Activated CD4-positive, alpha-beta T cell treated with anti-CD3 and anti-CD28 coated beads, Interleukin-2, amount 50 U/mL, for 4 hours (primary cell): ENCODE data around the gene COL6A1.
"Not testable (repeated sequence)": the region's sequence is repeated elsewhere in the genome, so short reads cannot be mapped to it uniquely, and the experiment has no call there.

Experiments
- DNase-seq, 2 experiments: peaks; one replicate each; pipeline ENCODE4 v3.0.0-alpha.2; 2020

The COL6A1 gene

DNA sequence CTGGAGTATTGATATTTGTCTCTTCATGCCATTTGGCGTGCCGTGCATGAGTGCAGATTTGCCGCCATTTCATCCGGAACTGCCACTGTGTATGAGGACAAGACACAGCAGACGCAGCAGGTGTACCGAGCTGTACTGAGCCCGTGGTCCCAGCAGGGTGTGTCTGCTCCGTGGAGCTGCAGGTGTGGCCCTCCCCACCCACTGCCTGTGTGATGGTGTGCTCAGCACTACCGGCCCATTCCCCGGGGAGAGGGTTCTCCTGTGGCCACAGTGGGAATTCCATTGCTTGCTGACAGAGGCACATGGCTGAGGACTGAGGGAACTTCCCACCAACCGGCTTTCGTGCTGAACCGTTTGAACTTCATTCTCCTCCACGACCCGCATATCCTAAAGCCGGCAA lies 34.3 kb upstream of the COL6A1 start:
- DNase-seq: no peak

DNA sequence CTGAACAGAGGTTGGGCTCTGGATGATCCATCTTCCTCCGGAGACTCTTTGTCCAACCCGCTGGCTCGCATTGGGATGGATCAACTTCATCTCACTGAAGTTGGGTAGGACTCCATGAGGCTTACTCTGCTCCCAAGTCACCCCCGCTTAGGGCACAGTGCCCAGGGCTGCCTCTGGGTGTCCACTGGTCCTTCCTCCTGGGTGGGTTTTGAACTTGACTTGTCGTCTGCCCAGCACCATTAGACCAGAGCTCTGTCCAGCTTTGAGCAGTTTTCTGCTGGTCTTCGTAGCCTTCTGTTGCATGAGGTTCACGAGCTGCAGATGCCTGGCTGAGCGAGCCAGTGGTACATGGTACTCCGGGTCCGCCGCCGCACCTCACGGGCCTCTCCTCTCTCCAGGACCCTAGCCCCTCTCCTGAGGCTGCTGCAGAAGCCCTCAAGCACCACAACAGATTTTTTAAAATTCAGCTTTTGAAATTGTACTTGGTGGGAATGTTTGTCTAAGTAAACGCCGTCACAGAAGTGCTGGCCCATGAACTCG lies 33.8 kb upstream of the COL6A1 start:
- no peak for DNase-seq

DNA sequence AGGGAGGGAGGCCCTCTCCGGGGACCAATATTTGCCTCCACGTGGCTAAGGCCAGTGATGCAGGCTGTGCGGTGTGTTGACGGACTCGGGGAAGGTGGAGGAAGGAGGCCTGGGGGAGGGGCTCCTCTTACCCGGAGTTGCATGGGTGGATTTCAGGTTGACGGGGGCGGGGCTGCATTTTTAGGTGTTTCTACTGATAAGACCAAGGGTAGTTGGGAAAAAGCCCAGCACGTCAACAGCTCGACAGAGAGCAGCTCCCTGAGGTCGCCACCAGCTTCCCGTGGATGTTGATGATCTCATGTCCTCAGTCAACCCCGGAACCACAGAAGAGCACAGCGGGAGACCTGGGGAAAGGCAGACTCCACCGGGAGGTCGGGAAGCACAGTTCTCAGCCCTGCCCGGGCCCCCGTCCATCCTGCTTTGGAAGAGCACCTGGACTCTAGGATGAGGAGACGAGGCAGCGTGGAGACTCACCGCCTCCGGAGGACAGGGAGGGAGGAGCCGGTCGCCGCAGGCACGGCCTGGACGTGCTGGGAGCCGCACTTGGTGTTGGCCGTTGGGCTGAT lies 32.9 kb upstream of the COL6A1 start:
- no peak for DNase-seq

DNA sequence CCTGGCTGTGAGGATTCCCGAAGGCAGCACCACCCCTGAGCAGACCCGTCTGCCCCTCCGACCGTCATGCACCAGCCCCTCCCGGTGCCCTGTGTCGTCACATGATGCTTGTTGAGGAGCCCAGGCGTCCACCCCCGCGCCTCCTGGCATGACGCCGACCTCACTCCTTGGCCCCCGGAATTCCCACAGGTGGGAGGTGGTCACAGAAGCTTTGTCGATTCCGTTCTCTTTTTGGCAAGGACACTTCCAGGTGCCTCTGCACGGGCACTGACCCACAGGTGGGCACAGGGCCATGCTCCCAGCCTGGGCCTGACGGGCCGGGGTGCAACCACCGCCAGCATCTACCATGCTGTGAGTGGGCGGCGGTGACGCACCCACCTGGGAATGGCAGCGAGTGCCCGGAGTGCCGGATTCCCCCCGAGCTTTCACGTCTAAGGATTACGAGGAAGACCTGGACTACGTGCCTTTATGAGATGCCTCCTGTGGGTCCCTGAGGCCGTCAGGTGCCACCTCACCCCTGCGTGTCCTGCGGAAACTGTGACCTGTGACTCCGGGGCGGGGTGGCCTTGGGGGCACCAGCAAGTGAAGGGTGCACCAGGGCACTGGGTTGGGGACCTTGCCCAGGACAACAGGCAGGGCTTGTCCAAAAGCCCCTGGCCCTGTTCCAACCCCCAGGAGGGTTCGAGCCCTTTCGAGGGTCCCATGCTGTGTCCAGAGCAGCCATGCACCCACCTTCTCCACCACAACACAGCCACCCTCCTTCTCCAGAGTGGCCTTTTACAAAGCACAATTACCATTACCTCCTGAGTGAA lies 31.4 kb upstream of the COL6A1 start:
- DNase-seq: no peak

DNA sequence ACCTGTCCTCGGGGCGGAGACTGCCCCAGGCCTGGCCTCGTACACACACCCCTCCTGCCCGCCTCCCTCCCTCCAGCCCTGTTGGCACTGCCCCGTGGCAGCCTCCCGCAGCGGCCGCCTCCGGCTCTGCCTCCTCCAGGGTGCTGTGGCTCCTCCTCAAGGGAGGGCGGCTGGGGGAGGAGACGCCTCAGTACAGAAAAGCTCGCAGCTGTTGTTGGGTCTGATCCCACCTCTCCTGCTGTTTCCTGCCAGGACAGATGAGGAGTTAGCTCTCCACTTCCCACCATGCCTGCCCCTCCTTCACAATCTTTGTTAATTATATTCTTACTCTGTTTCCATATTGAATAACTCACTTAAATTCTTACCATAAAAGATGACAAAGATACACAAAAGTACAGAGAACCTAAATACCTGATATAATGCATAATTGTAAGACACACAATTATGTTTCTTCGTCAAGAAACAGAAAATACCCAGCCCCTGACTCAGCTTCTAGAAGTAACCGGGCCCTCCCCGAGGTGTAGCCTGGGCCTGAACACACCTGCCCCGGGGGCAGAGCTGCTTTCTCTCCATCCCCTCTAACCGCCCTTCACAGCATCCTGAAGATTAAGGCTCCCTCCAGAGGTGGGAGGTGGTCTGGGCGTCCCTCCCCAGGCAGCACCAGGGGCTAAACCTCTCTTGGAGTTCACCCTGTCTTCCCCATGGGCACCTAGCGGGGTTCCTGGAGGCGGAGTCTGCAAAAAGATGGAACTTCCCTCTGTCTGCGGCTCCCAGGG lies 30.6 kb upstream of the COL6A1 start:
- no peak for DNase-seq

DNA sequence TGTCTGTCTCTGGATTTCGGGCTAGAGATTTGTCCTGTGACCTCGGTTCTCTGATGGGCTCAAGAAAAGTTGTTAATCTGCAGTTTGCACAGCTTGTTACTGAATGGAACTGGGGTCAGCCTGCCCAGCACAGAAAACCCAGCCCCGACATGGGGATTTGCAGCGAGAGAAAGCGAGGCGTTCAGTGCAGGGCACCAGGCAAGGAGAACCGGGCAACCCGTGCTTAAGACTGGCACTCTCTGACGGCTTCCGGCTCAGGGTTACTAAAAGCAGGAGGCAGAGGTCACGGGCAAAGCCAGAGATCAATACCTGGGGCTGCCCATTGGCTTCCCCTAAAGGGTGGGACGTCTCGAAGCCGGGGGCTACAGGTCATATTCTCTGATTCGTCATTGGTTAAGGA lies 29.9 kb upstream of the COL6A1 start:
- no peak for DNase-seq

DNA sequence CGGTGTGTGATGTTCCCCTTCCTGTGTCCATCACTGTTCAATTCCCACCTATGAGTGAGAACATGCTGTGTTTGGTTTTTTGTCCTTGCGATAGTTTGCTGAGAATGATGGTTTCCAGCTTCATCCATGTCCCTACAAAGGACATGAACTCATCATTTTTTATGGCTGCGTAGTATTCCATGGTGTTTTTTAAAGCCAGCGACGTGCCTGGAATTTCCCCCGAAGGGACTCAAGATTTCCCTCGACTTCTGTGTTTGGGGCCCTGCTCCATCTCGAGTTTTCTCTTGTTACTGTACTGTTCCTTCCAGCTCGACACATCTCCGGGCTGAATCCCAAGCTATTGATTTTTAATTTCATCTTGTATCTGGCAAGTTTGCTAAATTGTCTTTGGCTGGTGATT lies 29.0 kb upstream of the COL6A1 start:
- DNase-seq: not testable (repeated sequence)

DNA sequence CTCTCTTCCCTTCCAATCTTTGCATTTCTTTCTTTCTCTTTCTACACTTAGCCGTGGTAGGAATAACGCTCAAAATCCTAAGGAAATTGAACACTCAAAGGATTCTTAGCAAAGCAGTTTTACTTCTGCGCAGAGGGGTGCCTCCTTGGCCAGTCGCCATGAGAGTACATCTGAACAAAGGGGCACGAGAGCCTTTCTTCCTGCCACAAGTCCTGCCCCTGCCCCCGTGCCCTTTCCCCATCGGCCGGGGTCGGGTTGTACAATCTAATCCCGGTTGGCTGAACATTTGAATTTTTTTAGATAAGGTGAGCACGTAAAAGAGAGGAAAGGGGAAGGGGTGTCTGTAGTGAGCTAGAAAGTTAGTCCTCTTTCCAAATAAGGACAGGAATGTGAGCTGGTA lies 28.6 kb upstream of the COL6A1 start:
- no peak for DNase-seq

DNA sequence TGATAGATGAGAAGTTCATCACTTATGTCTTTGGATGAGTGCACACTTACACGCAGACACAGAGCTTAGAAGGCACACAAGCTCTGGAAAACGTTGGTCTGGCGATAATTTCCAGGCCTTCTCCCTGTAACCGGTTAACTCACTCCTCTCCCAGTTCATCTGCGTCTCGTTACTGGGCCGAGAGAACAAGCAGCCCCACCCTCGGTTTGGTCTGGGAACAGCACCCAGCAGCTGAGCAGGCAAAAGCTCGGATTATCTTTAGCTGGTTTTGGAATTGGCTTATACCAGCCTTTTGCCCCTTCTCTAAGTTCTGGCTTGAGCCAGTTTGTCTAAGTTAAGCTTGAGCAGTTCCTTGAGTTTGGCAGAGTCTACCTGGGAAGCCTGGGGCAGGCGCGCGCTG lies 27.3 kb upstream of the COL6A1 start:
- DNase-seq: no peak

DNA sequence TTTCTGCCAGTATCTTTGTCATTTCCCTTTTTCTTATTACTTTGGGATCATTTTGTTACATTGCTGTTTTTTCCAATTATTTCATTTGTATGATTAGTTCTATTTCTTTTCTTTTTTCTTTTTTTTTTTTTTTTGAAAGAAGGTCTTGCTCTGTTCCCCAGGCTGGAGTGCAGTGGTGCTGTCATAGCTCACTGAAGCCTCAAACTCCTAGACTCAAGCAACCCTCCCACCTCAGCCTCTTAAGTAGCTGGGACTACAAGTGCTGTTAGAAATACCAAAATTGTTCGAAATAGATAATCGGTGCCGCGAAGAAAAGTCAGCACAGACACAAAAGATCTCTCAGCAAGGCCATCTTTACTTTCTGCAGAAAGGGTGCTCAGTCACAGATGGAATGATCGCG lies 26.6 kb upstream of the COL6A1 start:
- no peak for DNase-seq

DNA sequence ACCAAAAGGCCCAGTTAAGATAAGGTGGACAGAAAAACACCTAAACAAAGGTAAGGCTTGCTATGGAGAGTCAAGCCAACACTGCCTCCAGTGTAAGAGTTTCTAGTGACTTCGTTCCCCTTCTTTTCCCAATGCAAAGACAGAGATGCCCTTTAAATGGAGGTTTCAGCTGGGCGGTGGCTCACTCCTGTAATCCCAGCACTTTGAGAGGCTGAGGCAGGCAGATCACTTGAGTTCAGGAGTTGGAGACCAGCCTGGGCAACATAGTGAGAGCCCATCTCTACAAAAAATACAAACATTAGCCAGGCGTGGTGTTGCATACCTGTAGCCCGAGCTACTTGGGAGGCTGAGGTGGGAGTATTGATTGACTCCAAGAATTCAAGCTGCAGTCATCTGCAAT lies 24.0 kb upstream of the COL6A1 start:
- no peak for DNase-seq

DNA sequence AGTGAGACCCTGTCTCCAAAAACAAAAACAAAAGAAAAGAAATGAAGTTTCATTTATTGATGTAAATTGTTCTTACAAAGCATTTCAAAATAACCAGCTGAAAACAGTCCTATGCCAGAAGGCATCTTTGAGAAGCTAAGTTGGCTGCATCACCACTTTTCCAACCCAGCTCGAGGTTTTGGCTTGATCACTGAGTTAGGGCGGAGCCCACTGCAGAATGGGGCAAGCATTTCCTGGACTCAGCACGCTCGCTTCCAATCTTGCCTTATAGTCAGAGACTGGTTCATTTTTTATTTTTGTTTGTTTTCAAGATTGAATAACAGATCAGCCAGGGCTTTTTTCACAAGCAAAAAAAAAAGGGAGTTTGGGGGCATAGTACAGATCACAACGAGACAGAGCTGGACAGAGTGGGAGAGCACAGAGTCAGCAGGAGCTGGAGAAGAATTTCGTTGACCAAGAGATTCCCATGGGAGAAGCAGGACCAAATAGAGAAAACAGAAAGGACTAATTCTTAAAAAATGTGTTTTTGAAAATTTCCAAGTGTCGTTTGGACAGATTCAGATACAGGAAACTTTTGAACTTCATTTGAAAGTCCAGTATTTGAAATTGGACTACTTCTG lies 23.5 kb upstream of the COL6A1 start:
- DNase-seq: no peak

DNA sequence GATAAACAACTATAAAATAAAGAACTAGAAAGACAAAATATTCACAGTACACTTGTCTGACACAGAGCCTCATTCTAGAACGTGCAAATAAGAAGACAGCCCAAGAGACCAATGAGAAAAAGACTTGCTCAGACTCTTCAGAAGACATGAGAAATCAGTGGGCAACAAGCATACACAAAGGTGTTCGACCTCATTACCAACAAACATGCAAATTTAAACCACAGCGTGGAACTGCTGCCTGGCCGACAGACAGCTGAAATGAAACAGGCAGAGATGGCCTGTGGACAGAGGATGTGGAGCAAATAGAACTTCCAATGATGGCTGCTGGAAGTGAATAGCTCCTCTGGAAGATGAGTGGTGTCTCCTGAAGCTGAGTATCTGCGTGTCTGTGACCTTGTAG lies 22.4 kb upstream of the COL6A1 start:
- no peak for DNase-seq

DNA sequence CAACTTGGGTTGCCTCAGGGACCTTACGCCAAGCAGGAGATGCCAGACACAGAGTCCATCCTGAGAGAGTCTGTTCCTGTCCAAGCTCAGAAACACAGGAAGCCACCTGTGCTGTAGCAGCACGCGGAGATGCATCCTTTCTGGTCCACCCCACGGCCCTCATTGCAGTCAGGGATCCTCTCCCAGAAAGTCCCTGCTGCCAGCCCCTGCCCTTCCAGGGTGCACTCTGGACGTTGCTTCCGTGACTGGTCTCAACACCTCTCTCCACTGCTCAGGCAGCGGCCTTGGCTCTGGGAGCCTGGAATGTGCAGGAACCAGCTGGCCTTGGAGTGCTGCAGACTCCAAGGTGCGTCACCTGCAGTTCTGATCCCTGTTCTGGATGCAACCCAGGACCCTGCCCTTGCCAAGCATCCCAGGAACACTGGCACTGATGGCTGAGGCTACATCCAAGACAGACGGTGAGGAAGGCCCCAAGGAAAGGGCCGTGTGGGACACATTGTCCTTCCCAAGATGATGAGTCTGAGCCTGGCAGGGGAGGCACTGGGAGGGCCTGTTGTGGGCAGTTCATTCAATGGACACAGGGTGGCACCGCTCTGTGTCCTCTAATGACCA lies 21.7 kb upstream of the COL6A1 start:
- no peak for DNase-seq

DNA sequence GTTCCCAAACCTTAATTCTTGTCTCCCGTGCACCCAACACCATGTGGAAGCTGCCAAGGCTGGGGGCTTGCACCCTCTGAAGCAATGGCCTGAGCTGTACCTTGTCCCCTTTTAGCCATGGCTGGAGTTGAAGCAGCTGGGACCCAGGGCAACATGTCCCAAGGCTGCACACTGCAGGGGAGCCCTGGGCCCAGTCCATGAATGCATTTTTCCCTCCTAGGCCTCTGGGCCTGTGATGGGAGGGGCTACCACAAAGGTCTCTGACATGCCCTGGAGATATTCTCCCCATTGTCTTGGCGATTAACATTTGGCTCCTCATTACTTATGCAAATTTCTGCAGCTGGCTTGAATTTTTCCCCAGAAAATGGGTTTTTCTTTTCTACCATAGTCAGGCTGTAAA lies 20.2 kb upstream of the COL6A1 start:
- DNase-seq: not testable (repeated sequence)

DNA sequence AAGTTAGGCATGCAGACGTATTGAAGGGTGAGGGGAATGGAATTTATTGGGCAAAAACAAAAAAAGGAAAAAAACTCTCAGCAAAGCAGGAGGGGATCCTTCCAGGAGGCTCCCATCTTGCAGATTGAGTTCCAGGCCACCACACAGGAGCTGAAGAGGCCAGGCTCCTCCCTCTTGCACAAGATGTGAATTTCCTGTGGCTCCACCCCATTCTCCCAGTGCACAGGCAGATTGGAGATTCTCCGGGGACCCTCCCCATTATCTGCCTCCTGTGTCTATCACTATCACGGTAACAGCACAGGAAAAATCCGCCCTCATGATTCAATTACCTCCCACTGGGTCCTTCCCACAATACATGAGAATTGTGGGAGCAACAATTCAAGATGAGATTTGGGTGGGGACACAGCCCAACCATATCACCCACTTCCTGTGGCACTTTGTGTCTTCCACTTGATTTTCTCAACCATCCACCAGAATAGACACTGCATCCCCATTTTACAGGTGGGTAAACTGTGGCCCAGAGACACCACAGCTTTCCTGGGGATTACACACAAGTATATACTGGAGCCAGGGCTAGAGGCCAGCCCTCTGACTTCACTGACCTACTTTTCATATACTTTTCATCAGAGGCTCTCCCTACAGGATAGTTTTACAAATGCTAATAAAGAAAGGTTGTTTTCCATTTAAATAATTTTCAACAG lies 18.9 kb upstream of the COL6A1 start:
- no peak for DNase-seq

DNA sequence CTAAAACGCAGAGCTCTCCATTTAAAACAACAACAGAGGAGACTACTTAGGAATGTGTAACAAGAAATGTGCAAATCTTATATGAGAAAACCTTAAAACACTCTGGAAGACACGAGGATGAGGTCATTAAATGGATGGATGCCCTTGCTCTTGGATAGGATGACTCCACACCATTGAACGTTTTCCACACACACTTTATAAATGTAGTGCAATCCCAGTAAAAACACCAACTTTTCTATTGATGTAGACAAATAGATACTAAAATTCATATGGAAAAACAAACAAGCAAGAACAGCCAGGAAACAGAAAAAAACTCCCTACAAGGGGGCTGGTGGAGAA lies 18.4 kb upstream of the COL6A1 start:
- no peak for DNase-seq

DNA sequence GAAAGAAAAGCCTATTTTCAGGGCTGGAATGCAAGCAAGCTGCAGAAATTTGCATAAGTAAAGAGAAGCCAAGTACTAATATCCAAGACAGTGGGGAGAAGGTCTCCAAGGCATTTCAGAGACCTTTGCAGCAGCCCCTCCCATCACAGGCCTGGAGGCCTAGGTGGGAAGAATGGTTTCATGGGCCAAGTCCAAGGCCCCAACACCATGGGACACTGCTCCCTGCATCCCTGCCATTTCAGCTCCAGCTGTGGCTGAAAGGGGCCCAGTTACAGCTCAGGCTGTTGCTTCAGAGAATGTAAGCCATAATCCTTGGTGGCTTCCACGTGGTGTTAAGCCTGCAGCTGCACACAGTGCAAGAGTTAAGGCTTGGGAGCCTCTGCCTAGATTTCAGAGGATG lies 16.9 kb upstream of the COL6A1 start:
- no peak for DNase-seq

DNA sequence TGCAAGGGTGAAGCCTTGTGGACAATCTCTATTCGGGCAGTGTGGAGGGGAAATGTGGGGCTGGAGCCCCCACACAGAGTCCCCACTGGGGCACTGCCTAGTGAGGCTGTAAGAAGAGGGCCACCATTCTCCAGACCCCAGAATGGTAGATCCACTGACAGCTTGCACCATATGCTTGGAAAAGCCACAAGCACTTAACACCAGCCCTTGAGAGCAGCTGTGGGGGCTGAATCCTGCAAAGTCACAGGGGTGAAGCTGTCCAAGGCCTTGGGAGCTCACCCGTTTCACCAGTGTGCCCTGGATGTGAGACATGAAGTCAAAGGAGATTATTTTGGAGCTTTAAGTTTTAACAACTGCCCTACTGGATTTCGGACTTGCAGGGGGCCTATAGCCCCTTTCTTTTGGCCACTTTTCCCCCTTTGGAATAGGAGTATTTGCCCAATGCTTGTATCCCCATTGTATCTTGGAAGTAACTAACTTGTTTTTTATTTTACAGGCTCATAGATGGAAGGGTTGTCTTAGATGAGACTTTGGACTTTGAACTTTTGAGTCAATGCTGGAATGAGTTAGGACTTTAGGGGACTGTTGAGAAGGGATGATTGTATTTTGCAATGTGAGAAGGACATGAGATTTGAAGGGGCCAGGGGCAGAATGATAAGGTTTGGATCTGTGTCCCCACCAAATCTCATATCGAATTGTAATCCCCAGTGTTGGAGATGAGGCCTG lies 16.3 kb upstream of the COL6A1 start:
- DNase-seq: no peak

DNA sequence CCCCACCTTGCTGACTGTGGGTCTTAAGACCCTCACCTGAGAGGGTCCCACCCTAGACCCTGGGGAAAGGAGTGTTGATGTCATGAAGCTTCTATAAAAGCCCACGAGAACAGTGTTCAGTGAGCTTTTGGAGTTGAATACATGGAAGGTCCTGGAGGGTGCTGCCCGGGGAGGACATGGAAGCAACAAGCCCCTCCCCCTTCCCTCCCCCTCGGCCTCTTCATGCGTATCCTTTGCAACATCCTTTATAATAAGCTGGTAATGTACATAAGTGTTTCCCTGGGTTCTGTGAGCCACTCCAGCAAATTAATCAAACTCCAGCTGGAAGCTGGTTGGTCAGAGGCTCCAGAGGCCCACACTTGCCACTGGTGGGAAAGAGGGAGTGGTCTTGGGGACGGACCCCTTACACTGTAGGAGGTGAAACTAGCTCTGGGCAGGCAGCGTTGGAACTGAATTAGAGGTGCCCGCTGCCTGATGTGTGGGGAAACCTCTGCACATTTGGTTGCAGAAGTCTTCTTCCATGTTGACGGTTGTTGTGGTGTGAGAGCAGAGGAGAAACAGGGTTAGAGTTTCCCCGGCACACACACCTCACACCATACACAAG lies 14.7 kb upstream of the COL6A1 start:
- DNase-seq: no peak
